C4-2B (cell line): Measurements from ENCODE around the gene HOXD8.

Experiments used
- ZFX ChIP-seq: fragments of 450-650 bp; IDR thresholded peaks from 2 replicates; pipeline ENCODE4 v1.6.1; 2017
- TF ChIP-seq, protein P1 (sequence below): fragments of 450-650 bp; conservative IDR thresholded peaks from 2 replicates; pipeline ENCODE4 v1.5.1; 2017; ENCODE audit warnings: mild to moderate bottlenecking

DNA sequence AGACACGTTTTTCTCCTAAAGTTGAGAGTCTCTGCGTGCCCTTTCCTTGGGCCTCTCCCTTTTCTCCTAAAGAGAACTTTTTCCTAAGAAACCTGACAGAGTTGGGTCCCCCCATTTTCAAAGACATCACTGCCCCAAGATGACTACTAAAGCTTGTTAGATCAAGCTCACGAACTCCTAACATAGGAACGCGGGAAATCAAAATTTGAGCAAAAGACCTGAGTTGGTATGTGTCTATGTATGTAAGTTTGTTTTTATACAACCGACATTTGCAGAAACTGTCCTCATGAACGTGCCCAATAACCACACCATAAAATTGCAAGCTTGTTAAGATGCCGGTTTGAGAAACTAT lies 35.6 kb upstream of the HOXD8 start:
- TF ChIP-seq, protein P1, sequence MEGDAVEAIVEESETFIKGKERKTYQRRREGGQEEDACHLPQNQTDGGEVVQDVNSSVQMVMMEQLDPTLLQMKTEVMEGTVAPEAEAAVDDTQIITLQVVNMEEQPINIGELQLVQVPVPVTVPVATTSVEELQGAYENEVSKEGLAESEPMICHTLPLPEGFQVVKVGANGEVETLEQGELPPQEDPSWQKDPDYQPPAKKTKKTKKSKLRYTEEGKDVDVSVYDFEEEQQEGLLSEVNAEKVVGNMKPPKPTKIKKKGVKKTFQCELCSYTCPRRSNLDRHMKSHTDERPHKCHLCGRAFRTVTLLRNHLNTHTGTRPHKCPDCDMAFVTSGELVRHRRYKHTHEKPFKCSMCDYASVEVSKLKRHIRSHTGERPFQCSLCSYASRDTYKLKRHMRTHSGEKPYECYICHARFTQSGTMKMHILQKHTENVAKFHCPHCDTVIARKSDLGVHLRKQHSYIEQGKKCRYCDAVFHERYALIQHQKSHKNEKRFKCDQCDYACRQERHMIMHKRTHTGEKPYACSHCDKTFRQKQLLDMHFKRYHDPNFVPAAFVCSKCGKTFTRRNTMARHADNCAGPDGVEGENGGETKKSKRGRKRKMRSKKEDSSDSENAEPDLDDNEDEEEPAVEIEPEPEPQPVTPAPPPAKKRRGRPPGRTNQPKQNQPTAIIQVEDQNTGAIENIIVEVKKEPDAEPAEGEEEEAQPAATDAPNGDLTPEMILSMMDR = no peak
- TF ChIP-seq ZFX = no peak
